GM13976 (cell line): ENCODE results near the gene SAMD8.

Source experiments
- DNase-seq: peaks from one replicate; pipeline ENCODE4 v3.0.0; 2012; ENCODE audit warnings: low spot score
- in situ Hi-C: fragments of 300-500 bp; cut with MboI; formaldehyde crosslinking; loops from one replicate; pipeline ENCODE4 v1.12.0; 2022; ENCODE audit warnings: low sequenced_read_pairs, mixed read lengths, inconsistent platforms; ENCODE audit not compliant: unreplicated experiment
- TF ChIP-seq, protein P1 (sequence below): IDR thresholded peaks from 2 replicates; pipeline ENCODE4 v1.5.1; 2012; ENCODE audit warnings: borderline replicate concordance, mild to moderate bottlenecking; ENCODE audit not compliant: insufficient read depth; ENCODE audit errors: extremely low read depth, missing control alignments, control extremely low read depth

Gene SAMD8

DNA sequence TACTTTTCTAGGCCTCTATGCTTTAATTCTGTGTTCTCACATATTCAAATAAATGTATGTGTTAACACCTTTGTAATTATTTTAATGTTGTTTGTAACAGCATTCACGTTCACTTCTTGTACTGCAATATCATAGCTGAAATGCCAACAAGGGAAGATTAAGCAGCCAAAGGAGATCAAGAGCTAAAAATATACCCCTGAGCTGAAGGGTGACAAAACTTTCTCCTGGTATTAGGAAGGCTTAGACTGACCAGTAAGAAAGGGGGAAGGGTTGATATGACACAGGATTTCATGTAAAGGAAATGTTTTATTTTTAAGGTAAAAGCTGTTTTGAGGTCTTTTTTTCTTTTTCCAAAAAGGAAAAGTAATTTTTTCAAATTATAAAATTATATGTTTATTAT is 58.8 kb downstream of the SAMD8 start:
- TF ChIP-seq, protein P1, sequence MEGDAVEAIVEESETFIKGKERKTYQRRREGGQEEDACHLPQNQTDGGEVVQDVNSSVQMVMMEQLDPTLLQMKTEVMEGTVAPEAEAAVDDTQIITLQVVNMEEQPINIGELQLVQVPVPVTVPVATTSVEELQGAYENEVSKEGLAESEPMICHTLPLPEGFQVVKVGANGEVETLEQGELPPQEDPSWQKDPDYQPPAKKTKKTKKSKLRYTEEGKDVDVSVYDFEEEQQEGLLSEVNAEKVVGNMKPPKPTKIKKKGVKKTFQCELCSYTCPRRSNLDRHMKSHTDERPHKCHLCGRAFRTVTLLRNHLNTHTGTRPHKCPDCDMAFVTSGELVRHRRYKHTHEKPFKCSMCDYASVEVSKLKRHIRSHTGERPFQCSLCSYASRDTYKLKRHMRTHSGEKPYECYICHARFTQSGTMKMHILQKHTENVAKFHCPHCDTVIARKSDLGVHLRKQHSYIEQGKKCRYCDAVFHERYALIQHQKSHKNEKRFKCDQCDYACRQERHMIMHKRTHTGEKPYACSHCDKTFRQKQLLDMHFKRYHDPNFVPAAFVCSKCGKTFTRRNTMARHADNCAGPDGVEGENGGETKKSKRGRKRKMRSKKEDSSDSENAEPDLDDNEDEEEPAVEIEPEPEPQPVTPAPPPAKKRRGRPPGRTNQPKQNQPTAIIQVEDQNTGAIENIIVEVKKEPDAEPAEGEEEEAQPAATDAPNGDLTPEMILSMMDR = no peak
- in situ Hi-C loops = no loop called here
- no peak for DNase-seq

DNA sequence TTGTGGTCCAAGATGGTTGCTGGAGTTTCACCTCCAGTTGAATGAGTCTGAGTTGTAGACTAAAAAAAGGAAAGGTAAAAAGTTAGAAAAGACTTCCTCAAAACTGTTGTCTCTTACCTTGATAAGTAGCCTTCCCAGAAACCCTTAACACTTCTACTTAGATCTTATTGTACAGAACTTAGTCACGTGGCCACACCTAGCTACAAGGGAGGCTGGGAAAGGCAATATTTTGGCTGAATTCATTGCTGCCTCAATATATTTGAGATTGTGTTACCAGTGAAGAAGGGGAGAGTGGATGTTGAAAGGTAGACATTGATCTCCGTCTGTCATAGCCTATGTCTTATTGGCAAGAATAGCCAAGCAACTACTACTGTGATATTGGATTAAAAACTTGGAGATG is 63.6 kb downstream of the SAMD8 start:
- in situ Hi-C loops = no loop called here
- DNase-seq = no peak
- TF ChIP-seq, protein P1 = no peak

DNA sequence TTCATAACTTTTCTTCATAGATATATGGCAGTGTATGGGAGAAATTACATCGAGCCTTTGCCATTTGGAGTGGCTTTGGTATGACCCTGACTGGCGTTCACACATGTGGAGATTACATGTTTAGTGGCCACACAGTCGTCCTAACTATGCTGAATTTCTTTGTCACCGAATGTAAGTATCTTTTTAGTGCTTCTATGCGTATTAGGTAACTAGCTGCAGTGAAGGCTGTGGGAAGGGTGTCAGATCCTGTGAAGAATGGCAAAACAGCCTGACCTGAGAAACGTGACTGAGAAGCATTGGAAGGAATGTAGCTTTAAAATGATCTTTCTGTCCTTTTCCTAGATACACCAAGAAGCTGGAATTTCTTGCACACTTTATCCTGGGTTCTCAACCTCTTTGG is 64.6 kb downstream of the SAMD8 start:
- TF ChIP-seq, protein P1 = no peak
- in situ Hi-C loops = no loop called here

DNA sequence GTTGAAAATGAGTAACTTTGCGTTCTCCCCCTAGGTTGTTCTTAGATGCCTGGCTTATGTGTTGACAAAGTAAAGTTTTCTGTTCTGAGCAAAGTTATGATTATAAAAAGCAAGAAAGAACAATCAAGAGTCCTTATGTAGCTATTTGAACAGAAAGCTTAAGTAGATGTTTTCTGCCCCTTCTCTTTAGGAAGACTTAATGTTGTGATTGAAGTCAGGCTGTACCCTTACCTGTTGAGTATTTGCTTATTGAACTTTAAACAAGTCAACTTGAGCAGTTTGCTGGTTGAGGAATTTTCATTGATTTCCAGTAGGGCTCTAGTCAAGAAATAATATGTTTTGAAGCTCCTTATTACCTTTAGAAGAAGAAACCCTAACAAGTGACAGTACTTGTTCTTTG is 65.3 kb downstream of the SAMD8 start:
- DNase-seq = no peak
- in situ Hi-C loops = no loop called here
- TF ChIP-seq, protein P1 = no peak

More for the DNA sequence above, 64.6 kb downstream of the SAMD8 start:
- DNase-seq = no peak

DNA sequence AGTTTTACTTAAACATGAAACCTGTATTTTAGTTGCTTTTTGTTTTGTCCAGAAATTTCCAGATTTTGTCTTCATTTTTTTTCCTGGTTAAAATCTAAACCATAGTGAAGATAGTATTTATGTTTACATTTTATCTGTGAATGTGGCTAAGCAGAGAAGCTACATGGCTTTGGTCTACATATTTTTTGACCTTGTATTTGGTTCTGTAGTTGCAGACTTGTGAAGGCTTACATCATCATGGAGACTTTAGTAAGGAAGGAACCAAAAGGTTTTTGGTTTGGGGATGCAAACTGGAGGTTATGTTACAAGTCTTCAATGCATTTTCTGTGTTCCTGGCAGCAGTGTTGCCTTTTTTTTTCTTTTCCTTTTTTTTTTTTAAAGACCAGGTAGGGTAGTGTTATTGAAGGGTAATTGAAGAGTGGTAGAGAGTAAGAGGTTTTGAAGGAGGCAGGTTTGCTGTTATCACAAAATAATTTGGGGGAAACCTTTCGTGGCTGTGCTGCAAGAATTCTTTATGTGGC is 68.3 kb downstream of the SAMD8 start:
- DNase-seq = no peak
- in situ Hi-C loops = no loop called here
- TF ChIP-seq, protein P1 = no peak

DNA sequence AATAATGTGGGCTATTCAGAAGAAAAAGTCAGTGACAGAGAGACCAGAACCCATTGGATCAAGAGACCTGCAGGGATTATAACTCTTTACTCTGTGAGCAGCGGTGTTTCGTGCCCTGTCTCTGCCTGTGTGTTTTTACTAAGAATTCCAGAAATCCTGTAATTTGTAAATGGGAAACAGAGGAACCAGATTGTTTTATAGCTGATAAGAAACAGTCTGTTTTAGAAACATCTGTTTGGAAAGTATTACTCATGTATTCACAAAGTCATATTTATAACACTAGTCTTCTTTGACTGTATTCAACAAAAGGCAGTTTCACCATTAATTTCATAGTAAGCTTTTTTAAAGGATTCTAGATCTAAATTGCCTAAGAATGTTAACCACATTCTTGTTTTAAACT is 69.1 kb downstream of the SAMD8 start:
- DNase-seq = no peak
- in situ Hi-C loops = no loop called here

More for the DNA sequence above, 69.1 kb downstream of the SAMD8 start:
- TF ChIP-seq, protein P1 = no peak
